Fibroblast of skin of right quadriceps (primary cell): ENCODE results near the gene DKK3.

Source experiments
- DNase-seq: peaks from one replicate; pipeline ENCODE4 v3.0.0-alpha.2; 2013

DKK3 gene

GRCh38 chr11:11965656-11966353, 42.6 kb downstream of the DKK3 start:
- no peak for DNase-seq

- no peak for DNase-seq
Observed at GRCh38 chr11:11965192-11965591, 43.2 kb downstream of the DKK3 start.

- DNase-seq, result no peak
Observed at GRCh38 chr11:11964774-11965150, 43.7 kb downstream of the DKK3 start.

- DNase-seq, result no peak
Observed at GRCh38 chr11:11963842-11964773, 44.3 kb downstream of the DKK3 start.

GRCh38 chr11:11963067-11963466, 45.4 kb downstream of the DKK3 start:
- DNase-seq, result no peak

GRCh38 chr11:11961399-11962028, 46.9 kb downstream of the DKK3 start:
- no peak for DNase-seq

- DNase-seq, result peak; percentile 33
Observed at GRCh38 chr11:11960687-11961086, 47.7 kb downstream of the DKK3 start.

- DNase-seq, result no peak
Observed at GRCh38 chr11:11959601-11960000, 48.8 kb downstream of the DKK3 start.

- DNase-seq, result no peak
Observed at GRCh38 chr11:11958403-11959231, 49.8 kb downstream of the DKK3 start.

- no peak for DNase-seq
Observed at GRCh38 chr11:11956006-11956405, 52.4 kb downstream of the DKK3 start.

GRCh38 chr11:11952036-11952435, 56.4 kb downstream of the DKK3 start:
- DNase-seq, result no peak

- DNase-seq, result no peak
Observed at GRCh38 chr11:11949482-11949881, 58.9 kb downstream of the DKK3 start.

GRCh38 chr11:11948242-11948947, 60.0 kb downstream of the DKK3 start:
- no peak for DNase-seq

GRCh38 chr11:11947825-11948224, 60.6 kb downstream of the DKK3 start:
- no peak for DNase-seq

- DNase-seq, result no peak
Observed at GRCh38 chr11:11946878-11947277, 61.5 kb downstream of the DKK3 start.

GRCh38 chr11:11946180-11946579, 62.2 kb downstream of the DKK3 start:
- peak; percentile 65 for DNase-seq

- DNase-seq, result no peak
Observed at GRCh38 chr11:11944444-11944843, 64.0 kb downstream of the DKK3 start.

GRCh38 chr11:11942668-11943067, 65.8 kb downstream of the DKK3 start:
- DNase-seq, result no peak

GRCh38 chr11:11940551-11940950, 67.9 kb downstream of the DKK3 start:
- no peak for DNase-seq

- peak; percentile 10 for DNase-seq
Observed at GRCh38 chr11:11937957-11938356, 70.5 kb downstream of the DKK3 start.

- DNase-seq, result no peak
Observed at GRCh38 chr11:11937433-11937832, 71.0 kb downstream of the DKK3 start.

GRCh38 chr11:11935536-11935935, 72.9 kb downstream of the DKK3 start:
- peak; percentile 27 for DNase-seq
